ENCODE measurements around the gene SPACA7.

DNA sequence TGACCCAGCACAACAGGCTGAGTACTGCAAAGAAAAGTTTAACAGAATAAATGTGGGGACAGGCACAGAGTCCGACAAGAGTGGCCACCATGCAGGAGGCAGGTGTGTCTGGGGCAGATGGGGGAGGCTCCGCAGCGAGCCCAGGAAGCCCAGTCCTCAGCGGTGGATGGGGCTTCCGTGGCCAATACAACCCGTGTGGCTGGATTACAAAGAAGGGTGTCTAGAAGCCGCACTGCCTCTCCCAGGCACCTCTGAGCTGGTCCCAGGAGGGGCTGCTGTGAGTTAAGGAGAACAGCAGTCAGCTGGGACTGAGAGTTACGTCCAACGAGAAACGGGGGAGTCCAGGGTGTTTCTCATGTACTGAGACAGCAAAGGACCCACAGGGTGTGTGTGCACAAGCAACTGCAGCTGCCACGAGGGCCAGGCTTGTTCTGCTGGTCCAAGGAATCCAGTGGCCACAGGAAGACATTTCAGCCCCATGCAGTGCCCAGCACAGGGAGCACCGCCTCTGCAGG is 70.2 kb downstream of the SPACA7 start:
- TF ChIP-seq EGR1 (IDR thresholded peaks at IDR 0.05; ENCODE audit: borderline replicate concordance in 1 of 2, low read depth in 2 of 2, low read length in 2 of 2) (no peak), EZH2 (IDR thresholded peaks at IDR 0.05; ENCODE audit: borderline replicate concordance, control insufficient read depth, low read depth, low read length) (no peak)
